Heart right ventricle (tissue), 16 donors: Measurements from ENCODE around the gene CLPTM1. TPM values are rescaled to one million over a fixed set of nuclear protein-coding genes. Genes with fewer than 3 reads are reported as not detected.

ENCODE experiments used
- ATAC-seq, 8 donors: fragments of 200-7000 bp; cut with Tn5 transposase; one replicate each; pipeline ENCODE4 v1.9.1; 2020; ENCODE audit warnings: mild to moderate bottlenecking in 8 of 8, moderate library complexity in 8 of 8, moderate number of reproducible peaks in 1 of 8
- DNase-seq, 2 donors: peaks; one replicate each; pipeline ENCODE4 v3.0.0-alpha.2; 2020
- H3K27ac ChIP-seq, 10 donors: fragments of 200-600 bp; sonication (generic) in 2 of 10; one replicate each; pipeline versions ENCODE4 v1.5.0 to v1.8.0; 2020 to 2022; ENCODE audit warnings: mild to moderate bottlenecking in 3 of 10
- H3K27me3 ChIP-seq, 7 donors: fragments of 200-600 bp; one replicate each; pipeline ENCODE4 v1.8.0; 2021 to 2022; ENCODE audit warnings: mild to moderate bottlenecking in 2 of 7
- H3K36me3 ChIP-seq, 9 donors: fragments of 200-600 bp; sonication (generic) in 1 of 9; one replicate each; pipeline versions ENCODE4 v1.5.0 to v1.8.0; 2020 to 2022; ENCODE audit warnings: mild to moderate bottlenecking in 2 of 9
- H3K4me1 ChIP-seq, 9 donors: fragments of 200-600 bp; sonication (generic) in 1 of 9; one replicate each; pipeline versions ENCODE4 v1.5.0 to v1.8.0; 2020 to 2022; ENCODE audit warnings: mild to moderate bottlenecking in 4 of 9
- H3K4me3 ChIP-seq, 10 donors: fragments of 200-600 bp; sonication (generic) in 2 of 10; one replicate each; pipeline versions ENCODE4 v1.5.0 to v1.8.0; 2020 to 2022; ENCODE audit warnings: mild to moderate bottlenecking in 7 of 10, moderate library complexity in 2 of 10
- H3K9me3 ChIP-seq, 11 donors: fragments of 200-600 bp in 10 of 11; sonication (generic) in 2 of 11; one replicate each; pipeline versions ENCODE4 v1.5.0 to v1.8.0; 2013 to 2022; ENCODE audit warnings: mild to moderate bottlenecking in 2 of 11, control low read depth in 1 of 11, moderate library complexity in 1 of 11
- CTCF ChIP-seq, 9 donors: fragments of 200-600 bp; sonication (generic) in 2 of 9; IDR thresholded peaks; one replicate each; pipeline versions ENCODE4 v1.5.0 to v1.8.0; 2021 to 2022; ENCODE audit warnings: antibody characterized with exemption in 9 of 9, mild to moderate bottlenecking in 5 of 9, moderate library complexity in 1 of 9
- WGBS, 2 donors: extraction: QIAGEN DNeasy Blood & Tissue Kit; methylation state at CpG; one replicate each; pipeline ENCODE4 v1.1.7; 2013; ENCODE audit warnings: inconsistent platforms in 1 of 2; 5-methylcytosine and 5-hydroxymethylcytosine counted together
- intact Hi-C, 10 donors: fragments of 100-400 bp; cut with DNase I; formaldehyde crosslinking; loops; one replicate each; pipeline versions ENCODE4 v1.11.1 to v1.14.2; 2022
- polyA plus RNA-seq, 2 donors: library from polyadenylated mRNA; stranded (reverse); fragments of 200-250 nt; gene quantifications; one replicate each; pipeline ENCODE4 v1.2.3, GENCODE V29; 2013
- total RNA-seq, 10 donors: library from RNA; stranded (reverse); fragmentation: NEBNext Ultra II Directional in 3 of 10; extraction: Animal tissue kit (Norgen Biotek cat#: 25700) in 3 of 10; gene quantifications; one replicate each; pipeline versions ENCODE4 v1.2.1 to v1.2.4, GENCODE V29; 2021 to 2023
- donor health status: Arrhythmogenic right ventricular cardiomyopathy.
- donor health status: ischemic (EF 13 %, LVEDD 7.1; RV severe dilation, severe dysfunction).
- donor health status: healthy with polysubstance abuse.
- donor health status: DM: no; HTN: yes; CAD: no.
- donor health status: DM: no; HTN: no; CAD: no.
- donor health status: ischemic (EF 25% LVEDD 6.9; RV normal size, moderate dysfunction).
- donor health status: ischemic (EF 25% LVEDD 5.7; RV mildly dilated, moderate dysfunction).
- donor health status: healthy.
- donor health status: DM: yes; HTN: yes; CAD: no.
- donor health status: Ischemic cardiomyopathy.
- donor health status: ischemic (EF 35%, LVEDD 5.7; RV mildly dilated, moderate dysfunction).
- donor health status: nonischemic (EF 11% LVEDD 7.7; RV severe dilation, severe dysfunction).
- donor health status: DM: yes; HTN: yes; CAD: no.
- donor health status: PGD.
- donor health status: ischemic (EF 29% LVEDD 5.4; RV normal size, mild dysfunction).
- donor health status: nonischemic (EF 23%, LVEDD 6.1; RV moderate dilation, normal function).

Gene CLPTM1
- total and polyA plus RNA-seq, 12 donors = 72.1 to 130 (median 95.7) TPM

- no peak for TF ChIP-seq CTCF (IDR thresholded peaks at IDR 0.05)
- intact Hi-C loops = loop anchor here in 1 of 10 donors (2.0 kb wide), 1 partner anchor 46 kb away; the partner anchor contains the start of gene CLPTM1
- WGBS, 2 donors = 1 to 2% methylated on average over 55 to 72 of the region's 79 CpGs
Measured at GRCh38 chr19:45001087-45001739, 46.0 kb downstream of the CLPTM1 start, which contains the start of gene RELB. Gene RELB (plus strand): TSS chr19:45001464. CDS start chr19:45001580, 116 bp downstream.

GRCh38 chr19:45003485-45003884 is 48.3 kb downstream of the CLPTM1 start:
- Histone ChIP-seq H3K9me3 (no peaks in the 10 kb centered on the region), H3K27ac (no peak overlapping the region), H3K4me3 (no peak overlapping the region), H3K36me3 (peaks cover 0 to 57% (median 0%) of the 10 kb centered on the region in 9 donors), H3K4me1 (peaks cover 5 to 20% (median 12%) of the 10 kb centered on the region in 9 donors), H3K27me3 (no peaks in the 10 kb centered on the region)
- WGBS, 2 donors = 96 to 99% methylated on average over 4 of the region's 4 CpGs
- ATAC-seq (no peak), DNase-seq (no peak)
- intact Hi-C loops = no loop called here
- no peak for TF ChIP-seq CTCF (IDR thresholded peaks at IDR 0.05)

More at GRCh38 chr19:45001087-45001739, 46.0 kb downstream of the CLPTM1 start, which contains the start of gene RELB:
- Histone ChIP-seq H3K4me1 (peaks cover 5 to 16% (median 12%) of the 10 kb centered on the region in 9 donors), H3K4me3 (peak within 1 kb of the TSS; percentile 80 to 94 (median 86)), H3K9me3 (no peaks in the 10 kb centered on the region), H3K27ac (peak within 1 kb of the TSS; percentile 93 to 100 (median 99)), H3K36me3 (peaks cover 0 to 34% (median 0%) of the 10 kb centered on the region in 9 donors), H3K27me3 (no peaks in the 10 kb centered on the region)
- ATAC-seq (peak; percentile 52 to 78 (median 67)), DNase-seq (peak; percentile 96 to 97)

- DNase-seq (no peak), ATAC-seq (no peak)
- Histone ChIP-seq H3K27me3 (no peaks in the 10 kb centered on the region), H3K36me3 (peaks cover 0 to 76% (median 0%) of the 10 kb centered on the region in 9 donors), H3K4me1 (peaks cover 5 to 17% (median 9%) of the 10 kb centered on the region in 9 donors), H3K4me3 (no peak overlapping the region), H3K27ac (no peak overlapping the region), H3K9me3 (no peaks in the 10 kb centered on the region)
- no peak for TF ChIP-seq CTCF (IDR thresholded peaks at IDR 0.05)
- intact Hi-C loops = no loop called here
- 93 to 96% methylated on average over 9 of the region's 9 CpGs for WGBS, 2 donors
Measured at GRCh38 chr19:45005787-45006186, 50.6 kb downstream of the CLPTM1 start.

GRCh38 chr19:45008552-45008951 is 53.4 kb downstream of the CLPTM1 start:
- Histone ChIP-seq H3K4me3 (no peak overlapping the region), H3K36me3 (peaks cover 0 to 93% (median 0%) of the 10 kb centered on the region in 9 donors), H3K27me3 (no peaks in the 10 kb centered on the region), H3K4me1 (peaks cover 0 to 5% (median 0%) of the 10 kb centered on the region in 9 donors), H3K9me3 (no peaks in the 10 kb centered on the region), H3K27ac (no peak overlapping the region)
- intact Hi-C loops = no loop called here
- DNase-seq (no peak), ATAC-seq (no peak)
- TF ChIP-seq CTCF (IDR thresholded peaks at IDR 0.05) = no peak
- 79 to 83% methylated on average over 10 of the region's 10 CpGs for WGBS, 2 donors
